ENCODE measurements around the gene NFE2L2.
"Not testable (repeated sequence)": the region's sequence is repeated elsewhere in the genome, so short reads cannot be mapped to it uniquely, and the experiment has no call there.

The NFE2L2 gene

GRCh38 chr2:177232098-177232704 lies 32.3 kb downstream of the NFE2L2 start:
- H3K9me3 ChIP-seq (ENCODE audit: control insufficient read depth, insufficient read depth, low read depth, low read length) = no peaks in the 10 kb centered on the region
- H3K4me3 ChIP-seq (ENCODE audit: low read depth, low read length) = no peak overlapping the region
- H3K36me3 ChIP-seq (ENCODE audit: control insufficient read depth, insufficient read depth, low read length) = peaks cover 45% of the 10 kb centered on the region
- H3K27me3 ChIP-seq (ENCODE audit: control insufficient read depth, insufficient read depth, low read length) = no peaks in the 10 kb centered on the region
- H3K9ac ChIP-seq (ENCODE audit: low read length) = no peak overlapping the region
- no peak overlapping the region for H3K27ac ChIP-seq (ENCODE audit: low read depth, low read length)
- H3K4me1 ChIP-seq (ENCODE audit: control insufficient read depth, insufficient read depth, low read length) = no peaks in the 10 kb centered on the region

GRCh38 chr2:177231270-177231669 lies 33.3 kb downstream of the NFE2L2 start:
- no peak overlapping the region for H3K27ac ChIP-seq (ENCODE audit: low read depth, low read length)
- no peaks in the 10 kb centered on the region for H3K27me3 ChIP-seq (ENCODE audit: control insufficient read depth, insufficient read depth, low read length)
- peaks cover 45% of the 10 kb centered on the region for H3K36me3 ChIP-seq (ENCODE audit: control insufficient read depth, insufficient read depth, low read length)
- no peak overlapping the region for H3K4me3 ChIP-seq (ENCODE audit: low read depth, low read length)
- no peak overlapping the region for H3K9ac ChIP-seq (ENCODE audit: low read length)
- no peaks in the 10 kb centered on the region for H3K4me1 ChIP-seq (ENCODE audit: control insufficient read depth, insufficient read depth, low read length)
- H3K9me3 ChIP-seq (ENCODE audit: control insufficient read depth, insufficient read depth, low read depth, low read length) = no peaks in the 10 kb centered on the region

- Histone ChIP-seq H3K4me3 (ENCODE audit: low read depth, low read length) (no peak overlapping the region), H3K9me3 (ENCODE audit: control insufficient read depth, insufficient read depth, low read depth, low read length) (no peaks in the 10 kb centered on the region), H3K27ac (ENCODE audit: low read depth, low read length) (no peak overlapping the region), H3K4me1 (ENCODE audit: control insufficient read depth, insufficient read depth, low read length) (no peaks in the 10 kb centered on the region), H3K9ac (ENCODE audit: low read length) (no peak overlapping the region), H3K36me3 (ENCODE audit: control insufficient read depth, insufficient read depth, low read length) (peaks cover 52% of the 10 kb centered on the region), H3K27me3 (ENCODE audit: control insufficient read depth, insufficient read depth, low read length) (no peaks in the 10 kb centered on the region)
Measured at GRCh38 chr2:177229442-177230242, 34.9 kb downstream of the NFE2L2 start.

GRCh38 chr2:177225965-177226360 lies 38.6 kb downstream of the NFE2L2 start:
- Histone ChIP-seq H3K36me3 (ENCODE audit: control insufficient read depth, insufficient read depth, low read length) (peaks cover 41% of the 10 kb centered on the region), H3K4me3 (ENCODE audit: low read depth, low read length) (no peak overlapping the region), H3K4me1 (ENCODE audit: control insufficient read depth, insufficient read depth, low read length) (no peaks in the 10 kb centered on the region), H3K27ac (ENCODE audit: low read depth, low read length) (no peak overlapping the region), H3K27me3 (ENCODE audit: control insufficient read depth, insufficient read depth, low read length) (no peaks in the 10 kb centered on the region), H3K9ac (ENCODE audit: low read length) (no peak overlapping the region), H3K9me3 (ENCODE audit: control insufficient read depth, insufficient read depth, low read depth, low read length) (no peaks in the 10 kb centered on the region)

GRCh38 chr2:177223436-177223835 lies 41.1 kb downstream of the NFE2L2 start:
- not testable (repeated sequence) for H3K27ac ChIP-seq (ENCODE audit: low read depth, low read length); H3K4me1 ChIP-seq (ENCODE audit: control insufficient read depth, insufficient read depth, low read length); H3K9ac ChIP-seq (ENCODE audit: low read length); H3K27me3 ChIP-seq (ENCODE audit: control insufficient read depth, insufficient read depth, low read length); H3K9me3 ChIP-seq (ENCODE audit: control insufficient read depth, insufficient read depth, low read depth, low read length); H3K4me3 ChIP-seq (ENCODE audit: low read depth, low read length)
- H3K36me3 ChIP-seq (ENCODE audit: control insufficient read depth, insufficient read depth, low read length) = peaks cover 50% of the 10 kb centered on the region

GRCh38 chr2:177221970-177222369 lies 42.6 kb downstream of the NFE2L2 start:
- Histone ChIP-seq H3K9ac (ENCODE audit: low read length) (no peak overlapping the region), H3K27me3 (ENCODE audit: control insufficient read depth, insufficient read depth, low read length) (no peaks in the 10 kb centered on the region), H3K4me3 (ENCODE audit: low read depth, low read length) (no peak overlapping the region), H3K9me3 (ENCODE audit: control insufficient read depth, insufficient read depth, low read depth, low read length) (no peaks in the 10 kb centered on the region), H3K27ac (ENCODE audit: low read depth, low read length) (no peak overlapping the region), H3K36me3 (ENCODE audit: control insufficient read depth, insufficient read depth, low read length) (peaks cover 64% of the 10 kb centered on the region), H3K4me1 (ENCODE audit: control insufficient read depth, insufficient read depth, low read length) (peaks cover 15% of the 10 kb centered on the region)

GRCh38 chr2:177221534-177221933 lies 43.0 kb downstream of the NFE2L2 start:
- Histone ChIP-seq H3K9ac (ENCODE audit: low read length) (no peak overlapping the region), H3K4me3 (ENCODE audit: low read depth, low read length) (no peak overlapping the region), H3K9me3 (ENCODE audit: control insufficient read depth, insufficient read depth, low read depth, low read length) (no peaks in the 10 kb centered on the region), H3K27me3 (ENCODE audit: control insufficient read depth, insufficient read depth, low read length) (no peaks in the 10 kb centered on the region), H3K27ac (ENCODE audit: low read depth, low read length) (no peak overlapping the region), H3K4me1 (ENCODE audit: control insufficient read depth, insufficient read depth, low read length) (peaks cover 16% of the 10 kb centered on the region), H3K36me3 (ENCODE audit: control insufficient read depth, insufficient read depth, low read length) (peaks cover 69% of the 10 kb centered on the region)

- H3K9ac ChIP-seq (ENCODE audit: low read length); H3K27me3 ChIP-seq (ENCODE audit: control insufficient read depth, insufficient read depth, low read length); H3K27ac ChIP-seq (ENCODE audit: low read depth, low read length); H3K4me3 ChIP-seq (ENCODE audit: low read depth, low read length); H3K9me3 ChIP-seq (ENCODE audit: control insufficient read depth, insufficient read depth, low read depth, low read length): not testable (repeated sequence)
- peaks cover 19% of the 10 kb centered on the region for H3K4me1 ChIP-seq (ENCODE audit: control insufficient read depth, insufficient read depth, low read length)
- H3K36me3 ChIP-seq (ENCODE audit: control insufficient read depth, insufficient read depth, low read length) = peaks cover 81% of the 10 kb centered on the region
Measured at GRCh38 chr2:177219787-177220186, 44.7 kb downstream of the NFE2L2 start.

GRCh38 chr2:177217247-177217843 lies 47.2 kb downstream of the NFE2L2 start:
- Histone ChIP-seq H3K27ac (ENCODE audit: low read depth, low read length) (no peak overlapping the region), H3K4me3 (ENCODE audit: low read depth, low read length) (no peak overlapping the region)

GRCh38 chr2:177212891-177213856 lies 51.4 kb downstream of the NFE2L2 start:
- H3K9me3 ChIP-seq (ENCODE audit: control insufficient read depth, insufficient read depth, low read depth, low read length) = no peaks in the 10 kb centered on the region
- H3K4me3 ChIP-seq (ENCODE audit: low read depth, low read length) = peak overlapping the region; percentile 94
- H3K9ac ChIP-seq (ENCODE audit: low read length) = peak overlapping the region; percentile 94
- H3K4me1 ChIP-seq (ENCODE audit: control insufficient read depth, insufficient read depth, low read length) = peaks cover 24% of the 10 kb centered on the region
- peaks cover 48% of the 10 kb centered on the region for H3K36me3 ChIP-seq (ENCODE audit: control insufficient read depth, insufficient read depth, low read length)
- peak overlapping the region; percentile 100 for H3K27ac ChIP-seq (ENCODE audit: low read depth, low read length)
- no peaks in the 10 kb centered on the region for H3K27me3 ChIP-seq (ENCODE audit: control insufficient read depth, insufficient read depth, low read length)

More at GRCh38 chr2:177217247-177217843, 47.2 kb downstream of the NFE2L2 start:
- H3K27me3 ChIP-seq (ENCODE audit: control insufficient read depth, insufficient read depth, low read length) = no peaks in the 10 kb centered on the region
- no peak overlapping the region for H3K9ac ChIP-seq (ENCODE audit: low read length)
- H3K36me3 ChIP-seq (ENCODE audit: control insufficient read depth, insufficient read depth, low read length) = peaks cover 86% of the 10 kb centered on the region
- H3K9me3 ChIP-seq (ENCODE audit: control insufficient read depth, insufficient read depth, low read depth, low read length) = no peaks in the 10 kb centered on the region
- peaks cover 26% of the 10 kb centered on the region for H3K4me1 ChIP-seq (ENCODE audit: control insufficient read depth, insufficient read depth, low read length)
